Esophagus squamous epithelium (tissue), 5 donors: ENCODE data around the gene ACSL5. TPM values are rescaled to one million over a fixed set of nuclear protein-coding genes. Genes with fewer than 3 reads are reported as not detected.

Experiments used
- DNase-seq: peaks from one replicate; lab custom pipeline; 2025; lab: John Stamatoyannopoulos, UW
- H3K27ac ChIP-seq, 4 donors: fragments of 200-600 bp; sonication (generic); one replicate each; pipeline ENCODE4 v1.5.1; 2016 to 2019; ENCODE audit warnings: mild to moderate bottlenecking in 1 of 4
- H3K27me3 ChIP-seq, 4 donors: fragments of 200-600 bp; sonication (generic); 1 replicate in 3 of 4; 2 replicates in 1 of 4; pipeline versions ENCODE4 v1.5.1 to v1.6.0; 2017 to 2021; ENCODE audit warnings: antibody characterized with exemption in 1 of 4
- H3K36me3 ChIP-seq, 3 donors: fragments of 200-600 bp; sonication (generic); one replicate each; pipeline ENCODE4 v1.5.1; 2016 to 2019
- H3K4me1 ChIP-seq, 3 donors: fragments of 200-600 bp; sonication (generic); one replicate each; pipeline ENCODE4 v1.5.1; 2017 to 2019
- H3K4me3 ChIP-seq, 4 donors: fragments of 200-600 bp; sonication (generic); 1 replicate in 3 of 4; 2 replicates in 1 of 4; pipeline ENCODE4 v1.5.1; 2016 to 2019; ENCODE audit warnings: mild to moderate bottlenecking in 2 of 4, moderate library complexity in 1 of 4
- H3K9me3 ChIP-seq, 3 donors: fragments of 200-600 bp; sonication (generic); one replicate each; pipeline ENCODE4 v1.5.1; 2016 to 2019
- CTCF ChIP-seq, 6 experiments: fragments of 450-650 bp in 4 of 6; fragments of 200-600 bp in 2 of 6; sonication (generic) in 2 of 6; IDR thresholded peaks; one replicate each; pipeline ENCODE4 v1.5.1; 2016 to 2019; ENCODE audit warnings: antibody characterized with exemption in 6 of 6, mild to moderate bottlenecking in 4 of 6, moderate library complexity in 4 of 6
- POLR2A ChIP-seq, 4 donors: fragments of 450-650 bp; IDR thresholded peaks; one replicate each; pipeline ENCODE4 v1.6.1; 2017; ENCODE audit warnings: antibody characterized with exemption in 4 of 4, mild to moderate bottlenecking in 4 of 4, moderate library complexity in 3 of 4
- WGBS, 2 donors: methylation state at CpG; one replicate each; pipeline ENCODE4 v1.1.5; 2018; 5-methylcytosine and 5-hydroxymethylcytosine counted together
- intact Hi-C: fragments of 100-400 bp; cut with DNase I; formaldehyde crosslinking; loops from one replicate; pipeline ENCODE4 v1.15.0; 2022
- total RNA-seq, 4 donors: library from RNA; depleted of rRNA; stranded (reverse); fragments of >200 nt; gene quantifications; one replicate each; pipeline ENCODE4 v1.1.0, GENCODE V29; 2016
- donor health status: DM: yes; HTN: yes; CAD: no.

The ACSL5 gene
- total RNA-seq, 4 donors from 2014 or later = 5.2 to 15.9 (median 8.2) TPM

GRCh38 chr10:112338957-112339356 is 35.0 kb upstream of the ACSL5 start:
- Histone ChIP-seq H3K27me3 (no peaks in the 10 kb centered on the region), H3K9me3 (no peaks in the 10 kb centered on the region), H3K27ac (no peak overlapping the region), H3K4me3 (no peak overlapping the region), H3K4me1 (no peaks in the 10 kb centered on the region), H3K36me3 (no peaks in the 10 kb centered on the region)
- no peak for DNase-seq
- WGBS, 2 donors = 70 to 72% methylated on average over 3 of the region's 3 CpGs
- TF ChIP-seq CTCF (IDR thresholded peaks at IDR 0.05) = no peak
- TF ChIP-seq POLR2A (IDR thresholded peaks at IDR 0.05) = no peak
- intact Hi-C loops = no loop called here

GRCh38 chr10:112340601-112341000 is 33.3 kb upstream of the ACSL5 start:
- Histone ChIP-seq H3K4me3 (no peak overlapping the region), H3K36me3 (no peaks in the 10 kb centered on the region), H3K9me3 (no peaks in the 10 kb centered on the region), H3K4me1 (no peaks in the 10 kb centered on the region), H3K27ac (no peak overlapping the region), H3K27me3 (no peaks in the 10 kb centered on the region)
- WGBS, 2 donors = 60 to 63% methylated on average over 1 to 2 of the region's 2 CpGs
- intact Hi-C loops = no loop called here
- no peak for TF ChIP-seq CTCF (IDR thresholded peaks at IDR 0.05)
- no peak for DNase-seq

- Histone ChIP-seq H3K27me3 (no peaks in the 10 kb centered on the region), H3K27ac (no peak overlapping the region), H3K36me3 (no peaks in the 10 kb centered on the region), H3K9me3 (no peaks in the 10 kb centered on the region), H3K4me3 (no peak overlapping the region), H3K4me1 (no peaks in the 10 kb centered on the region)
- WGBS, 2 donors = 48 to 54% methylated on average over 4 to 5 of the region's 5 CpGs
- no peak for TF ChIP-seq POLR2A (IDR thresholded peaks at IDR 0.05)
- TF ChIP-seq CTCF (IDR thresholded peaks at IDR 0.05) = no peak
- no peak for DNase-seq
- intact Hi-C loops = no loop called here
Measured at GRCh38 chr10:112343056-112343806, 30.7 kb upstream of the ACSL5 start.

GRCh38 chr10:112344261-112344660 is 29.7 kb upstream of the ACSL5 start:
- no peak overlapping the region for H3K27ac ChIP-seq
- no peak overlapping the region for H3K4me3 ChIP-seq
- H3K36me3 ChIP-seq = no peaks in the 10 kb centered on the region
- H3K27me3 ChIP-seq = no peaks in the 10 kb centered on the region
- no peaks in the 10 kb centered on the region for H3K4me1 ChIP-seq
- TF ChIP-seq POLR2A (IDR thresholded peaks at IDR 0.05) (no peak), CTCF (IDR thresholded peaks at IDR 0.05) (no peak)
- intact Hi-C loops = no loop called here
- no peak for DNase-seq
- WGBS, 2 donors = 44 to 81% methylated on average over 1 to 6 of the region's 6 CpGs
- H3K9me3 ChIP-seq = no peaks in the 10 kb centered on the region

- Histone ChIP-seq H3K27me3 (no peaks in the 10 kb centered on the region), H3K4me1 (no peaks in the 10 kb centered on the region), H3K9me3 (no peaks in the 10 kb centered on the region), H3K27ac (no peak overlapping the region), H3K36me3 (no peaks in the 10 kb centered on the region), H3K4me3 (no peak overlapping the region)
- TF ChIP-seq CTCF (IDR thresholded peaks at IDR 0.05) (no peak), POLR2A (IDR thresholded peaks at IDR 0.05) (no peak)
- no peak for DNase-seq
- intact Hi-C loops = no loop called here
- 60 to 68% methylated on average over 3 of the region's 3 CpGs for WGBS, 2 donors
Measured at GRCh38 chr10:112345202-112345601, 28.7 kb upstream of the ACSL5 start.
